Measurements from ENCODE around the gene TSEN2. TPM values are rescaled to one million over a fixed set of nuclear protein-coding genes. Genes with fewer than 3 reads are reported as not detected.

The TSEN2 gene
- total RNA-seq, 1 experiment from 2014 or later: 35.5 TPM

GRCh38 chr3:12566976-12567375 lies 82.7 kb downstream of the TSEN2 start:
- no peak overlapping the region for H3K4me2 ChIP-seq (ENCODE audit: low read length)
- ChIA-PET CTCF (no interaction called here), RAD21 (ENCODE audit: low non-redundant PET in 1 of 2, low total read pairs in 2 of 2, uncharacterized antibody in 2 of 2, unreplicated experiment in 2 of 2) (no interaction called here), POLR2A (no interaction called here)
- no peak overlapping the region for H3K9ac ChIP-seq (ENCODE audit: low read length)
- intact Hi-C loops (cut with micrococcal nuclease): no loop called here
- H3K4me3 ChIP-seq (replicated peaks in 1 of 2; ENCODE audit: low read depth in 1 of 2, low read length in 2 of 2): no peak overlapping the region
- ATAC-seq (no peak), DNase-seq (ENCODE audit: low read depth, low spot score) (no peak)
- no peaks in the 10 kb centered on the region for H3K9me2 ChIP-seq (ENCODE audit: insufficient read depth)
- no peaks in the 10 kb centered on the region for H3K27me3 ChIP-seq (ENCODE audit: insufficient read depth, low read length)
- no peaks in the 10 kb centered on the region for H3K9me3 ChIP-seq (ENCODE audit: control insufficient read depth in 1 of 2, insufficient read depth in 1 of 2, low read depth in 1 of 2, low read length in 2 of 2)
- H3K36me3 ChIP-seq (ENCODE audit: control insufficient read depth in 1 of 2, insufficient read depth in 2 of 2, low read length in 2 of 2): peaks cover 14 to 17% of the 10 kb centered on the region in 2 experiments; a peak in 2 of 4 replicates
- BruUV-seq (replicated peaks): no TSS peak
- H3K27ac ChIP-seq (ENCODE audit: low read depth, low read length): no peak overlapping the region
- H3K4me1 ChIP-seq (ENCODE audit: control insufficient read depth in 1 of 2, insufficient read depth in 2 of 2, low read length in 2 of 2): peaks cover 5 to 6% of the 10 kb centered on the region in 2 experiments
- no peak overlapping the region for H2AFZ ChIP-seq (ENCODE audit: low read depth, low read length, poor library complexity, severe bottlenecking)
- H3K79me2 ChIP-seq (ENCODE audit: insufficient read depth, low read length): peaks cover 67% of the 10 kb centered on the region
- H4K20me1 ChIP-seq (ENCODE audit: insufficient read depth): 0 out of 2 replicates have a peak, but pooled peaks cover 5% of the 10 kb centered on the region
- TF ChIP-seq, protein P1, sequence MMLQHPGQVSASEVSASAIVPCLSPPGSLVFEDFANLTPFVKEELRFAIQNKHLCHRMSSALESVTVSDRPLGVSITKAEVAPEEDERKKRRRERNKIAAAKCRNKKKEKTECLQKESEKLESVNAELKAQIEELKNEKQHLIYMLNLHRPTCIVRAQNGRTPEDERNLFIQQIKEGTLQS (IDR thresholded peaks at IDR 0.05): no peak
- TF ChIP-seq EZH2phosphoT487 (IDR thresholded peaks at IDR 0.05; ENCODE audit: borderline replicate concordance): no peak
- no peak for TF ChIP-seq TCF7L2 (IDR thresholded peaks at IDR 0.05; ENCODE audit: borderline replicate concordance, extremely low read depth, insufficient read depth, insufficient read length)
- TF ChIP-seq ZFX (IDR thresholded peaks at IDR 0.05): no peak
- no peak for TF ChIP-seq FOSL1 (IDR thresholded peaks at IDR 0.05; ENCODE audit: low read depth)
- TF ChIP-seq EGR1 (IDR thresholded peaks at IDR 0.05; ENCODE audit: low read depth): no peak
- no peak for TF ChIP-seq YY1 (IDR thresholded peaks at IDR 0.05; ENCODE audit: extremely low read depth, insufficient replicate concordance, low read depth, low read length)
- TF ChIP-seq POLR2AphosphoS5 (IDR thresholded peaks at IDR 0.05; ENCODE audit: low read depth, low read length): no peak
- no peak for TF ChIP-seq CBX3 (IDR thresholded peaks at IDR 0.05; ENCODE audit: low read depth)
- no peak for TF ChIP-seq POLR2A (IDR thresholded peaks at IDR 0.05; ENCODE audit: borderline replicate concordance, extremely low read depth, insufficient read depth, insufficient read length)
- no peak for TF ChIP-seq EZH2 (IDR thresholded peaks at IDR 0.05)
- TF ChIP-seq JUND (IDR thresholded peaks at IDR 0.05): no peak
- TF ChIP-seq SP1 (IDR thresholded peaks at IDR 0.05; ENCODE audit: low read depth): no peak
- TF ChIP-seq, protein P2, sequence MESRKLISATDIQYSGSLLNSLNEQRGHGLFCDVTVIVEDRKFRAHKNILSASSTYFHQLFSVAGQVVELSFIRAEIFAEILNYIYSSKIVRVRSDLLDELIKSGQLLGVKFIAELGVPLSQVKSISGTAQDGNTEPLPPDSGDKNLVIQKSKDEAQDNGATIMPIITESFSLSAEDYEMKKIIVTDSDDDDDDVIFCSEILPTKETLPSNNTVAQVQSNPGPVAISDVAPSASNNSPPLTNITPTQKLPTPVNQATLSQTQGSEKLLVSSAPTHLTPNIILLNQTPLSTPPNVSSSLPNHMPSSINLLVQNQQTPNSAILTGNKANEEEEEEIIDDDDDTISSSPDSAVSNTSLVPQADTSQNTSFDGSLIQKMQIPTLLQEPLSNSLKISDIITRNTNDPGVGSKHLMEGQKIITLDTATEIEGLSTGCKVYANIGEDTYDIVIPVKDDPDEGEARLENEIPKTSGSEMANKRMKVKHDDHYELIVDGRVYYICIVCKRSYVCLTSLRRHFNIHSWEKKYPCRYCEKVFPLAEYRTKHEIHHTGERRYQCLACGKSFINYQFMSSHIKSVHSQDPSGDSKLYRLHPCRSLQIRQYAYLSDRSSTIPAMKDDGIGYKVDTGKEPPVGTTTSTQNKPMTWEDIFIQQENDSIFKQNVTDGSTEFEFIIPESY (IDR thresholded peaks at IDR 0.05; ENCODE audit: extremely low read depth, insufficient replicate concordance, low read length): no peak
- TF ChIP-seq REST (IDR thresholded peaks at IDR 0.05; ENCODE audit: low read depth): no peak
- no peak for TF ChIP-seq ZNF274 (IDR thresholded peaks at IDR 0.05; ENCODE audit: low read depth, low read length)

All from HCT116 (cell line).